HL-60 (cell line): Measurements from ENCODE around the gene GAGE10.

ENCODE experiments used
- DNase-seq, 2 experiments: peaks; one replicate each; pipeline ENCODE4 v3.0.0-alpha.2; 2010 to 2020; ENCODE audit warnings: low read depth in 1 of 2, low spot score in 1 of 2
- H3K27ac ChIP-seq: fragments of 250-450 bp; sonication (Bioruptor Pico); replicated peaks from 2 replicates; pipeline ENCODE4 v1.5.1; 2020; ENCODE audit warnings: mild to moderate bottlenecking, moderate library complexity
- H3K27me3 ChIP-seq: fragments of 250-450 bp; sonication (Bioruptor Pico); 2 replicates; pipeline ENCODE4 v1.5.1; 2021; ENCODE audit warnings: mild to moderate bottlenecking, moderate library complexity; ENCODE audit not compliant: insufficient read depth, poor library complexity, severe bottlenecking
- H3K4me3 ChIP-seq: replicated peaks from 2 replicates; pipeline ENCODE4 v1.5.1; 2011; ENCODE audit warnings: mild to moderate bottlenecking, control low read depth, low read length; ENCODE audit not compliant: insufficient read depth
- GABPA ChIP-seq: IDR thresholded peaks from 2 replicates; pipeline ENCODE4 v1.6.1; 2012; ENCODE audit warnings: low read depth
- POLR2AphosphoS5 ChIP-seq: IDR thresholded peaks from 2 replicates; pipeline ENCODE4 v1.6.1; 2012; ENCODE audit warnings: low read depth
- REST ChIP-seq: IDR thresholded peaks from 2 replicates; pipeline ENCODE4 v1.6.1; 2012; ENCODE audit warnings: low read depth; ENCODE audit not compliant: insufficient replicate concordance
- SPI1 ChIP-seq: IDR thresholded peaks from 2 replicates; pipeline ENCODE4 v1.6.1; 2012; ENCODE audit warnings: low read depth, mild to moderate bottlenecking, borderline replicate concordance
- TF ChIP-seq, protein P1 (sequence below): IDR thresholded peaks from one replicate; pipeline ENCODE4 v1.5.1; 2011; ENCODE audit warnings: low read length, control low read depth, inconsistent platforms; ENCODE audit not compliant: insufficient read depth

GAGE10 gene

GRCh38 chrX:49284212-49284611 lies 19.2 kb upstream of the GAGE10 start:
- H3K27ac ChIP-seq, result no peak overlapping the region
- H3K4me3 ChIP-seq, result no peak overlapping the region
- no peaks in the 10 kb centered on the region for H3K27me3 ChIP-seq
- TF ChIP-seq, protein P1, sequence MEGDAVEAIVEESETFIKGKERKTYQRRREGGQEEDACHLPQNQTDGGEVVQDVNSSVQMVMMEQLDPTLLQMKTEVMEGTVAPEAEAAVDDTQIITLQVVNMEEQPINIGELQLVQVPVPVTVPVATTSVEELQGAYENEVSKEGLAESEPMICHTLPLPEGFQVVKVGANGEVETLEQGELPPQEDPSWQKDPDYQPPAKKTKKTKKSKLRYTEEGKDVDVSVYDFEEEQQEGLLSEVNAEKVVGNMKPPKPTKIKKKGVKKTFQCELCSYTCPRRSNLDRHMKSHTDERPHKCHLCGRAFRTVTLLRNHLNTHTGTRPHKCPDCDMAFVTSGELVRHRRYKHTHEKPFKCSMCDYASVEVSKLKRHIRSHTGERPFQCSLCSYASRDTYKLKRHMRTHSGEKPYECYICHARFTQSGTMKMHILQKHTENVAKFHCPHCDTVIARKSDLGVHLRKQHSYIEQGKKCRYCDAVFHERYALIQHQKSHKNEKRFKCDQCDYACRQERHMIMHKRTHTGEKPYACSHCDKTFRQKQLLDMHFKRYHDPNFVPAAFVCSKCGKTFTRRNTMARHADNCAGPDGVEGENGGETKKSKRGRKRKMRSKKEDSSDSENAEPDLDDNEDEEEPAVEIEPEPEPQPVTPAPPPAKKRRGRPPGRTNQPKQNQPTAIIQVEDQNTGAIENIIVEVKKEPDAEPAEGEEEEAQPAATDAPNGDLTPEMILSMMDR, result no peak
- DNase-seq, result no peak

DNA sequence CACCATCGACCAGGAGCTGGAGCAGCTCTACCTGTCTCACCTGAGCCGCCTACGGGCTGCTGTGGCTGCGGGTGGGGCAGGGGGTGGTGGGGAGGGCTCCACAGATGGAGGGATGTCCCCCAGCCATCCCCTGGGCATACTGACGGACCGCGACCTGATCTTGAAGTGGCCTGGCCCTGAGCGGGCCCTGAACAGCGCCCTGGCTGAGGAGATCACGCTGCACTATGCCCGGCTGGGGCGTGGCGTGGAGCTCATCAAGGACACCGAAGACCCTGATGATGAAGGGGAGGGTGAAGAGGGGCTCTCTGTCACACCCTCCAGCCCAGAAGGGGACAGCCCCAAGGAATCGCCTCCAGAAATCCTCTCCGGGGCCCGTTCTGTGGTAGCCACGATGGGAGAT lies 17.3 kb upstream of the GAGE10 start:
- H3K27ac ChIP-seq, result no peak overlapping the region
- no peak for DNase-seq
- TF ChIP-seq GABPA (no peak), POLR2AphosphoS5 (no peak), REST (no peak), SPI1 (no peak)
- TF ChIP-seq, protein P1, result no peak
- no peaks in the 10 kb centered on the region for H3K27me3 ChIP-seq
- H3K4me3 ChIP-seq, result no peak overlapping the region

DNA sequence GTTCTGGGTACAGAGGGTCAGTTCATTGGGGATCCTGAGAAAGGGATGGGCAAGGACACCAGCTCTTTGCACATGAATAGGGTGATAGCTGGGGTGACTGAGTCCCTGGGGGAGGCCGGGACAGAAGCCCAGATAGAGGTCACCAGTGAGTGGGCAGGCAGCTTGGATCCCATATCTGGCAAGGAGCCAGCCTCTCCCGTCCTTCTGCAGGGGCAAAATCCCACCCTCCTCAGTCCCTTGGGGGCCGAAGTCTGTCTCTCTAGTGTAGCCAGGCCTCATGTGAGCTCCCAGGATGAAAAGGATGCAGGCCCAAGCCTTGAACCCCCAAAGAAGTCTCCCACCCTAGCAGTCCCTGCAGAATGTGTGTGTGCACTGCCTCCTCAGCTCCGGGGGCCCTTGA lies 16.9 kb upstream of the GAGE10 start:
- no peak for DNase-seq
- no peak overlapping the region for H3K27ac ChIP-seq
- TF ChIP-seq REST, result no peak
- TF ChIP-seq, protein P1, result no peak
- TF ChIP-seq GABPA, result no peak
- no peak for TF ChIP-seq POLR2AphosphoS5
- no peak for TF ChIP-seq SPI1
- H3K4me3 ChIP-seq, result no peak overlapping the region
- H3K27me3 ChIP-seq, result no peaks in the 10 kb centered on the region

GRCh38 chrX:49287665-49288064 lies 15.8 kb upstream of the GAGE10 start:
- no peak for DNase-seq
- TF ChIP-seq GABPA (no peak), SPI1 (no peak), REST (no peak), POLR2AphosphoS5 (no peak)
- TF ChIP-seq, protein P1, result no peak
- H3K4me3 ChIP-seq, result no peak overlapping the region
- H3K27ac ChIP-seq, result no peak overlapping the region
- no peaks in the 10 kb centered on the region for H3K27me3 ChIP-seq
